SK-N-SH (cell line): ENCODE results near the gene FGF10. TPM values are rescaled to one million over a fixed set of nuclear protein-coding genes. Genes with fewer than 3 reads are reported as not detected.
A peak's percentile ranks its signal among the peaks of the same experiment; 100 is the strongest.

Experiments used
- CTCF ChIA-PET: fragments of 300-600, 350-600 bp; formaldehyde crosslinking; extraction: SDS; loops from one replicate; lab custom pipeline; 2021; lab: Yijun Ruan, JAX
- POLR2A ChIA-PET: fragments of 350-600 bp; sonication (Branson Sonifier 250); formaldehyde crosslinking; extraction: SDS; loops from one replicate; lab custom pipeline; 2020; ENCODE audit warnings: antibody characterized with exemption, inconsistent platforms; lab: Yijun Ruan, JAX
- DNase-seq: peaks from one replicate; pipeline ENCODE4 v3.0.0; 2012
- H2AFZ ChIP-seq: fragments of 200-600 bp; sonication (generic); 2 replicates; pipeline ENCODE4 v1.8.1; 2016; ENCODE audit warnings: antibody characterized with exemption, mild to moderate bottlenecking, low read depth
- H3F3A ChIP-seq: fragments of 200-600 bp; sonication (generic); replicated peaks from 2 replicates; pipeline ENCODE3; 2016; ENCODE audit warnings: antibody characterized with exemption, mild to moderate bottlenecking; ENCODE audit not compliant: insufficient read depth
- H3K27ac ChIP-seq, 2 experiments: fragments of 200-500 bp in 1 of 2; fragments of 200-600 bp in 1 of 2; sonication (Bioruptor generic) in 1 of 2; sonication (generic), shearing (Covaris generic) in 1 of 2; 2 replicates each; pipeline versions ENCODE4 v1.5.1 to v1.6.1; 2014 to 2016; ENCODE audit warnings: low read depth in 2 of 2, inconsistent platforms in 1 of 2, low read length in 1 of 2, mild to moderate bottlenecking in 1 of 2, mixed read lengths in 1 of 2
- H3K27me3 ChIP-seq: fragments of 200-600 bp; sonication (generic), shearing (Covaris generic); 2 replicates; pipeline ENCODE4 v1.6.1; 2016; ENCODE audit warnings: mixed run types; ENCODE audit not compliant: insufficient read depth
- H3K36me3 ChIP-seq, 2 experiments: fragments of 200-500 bp in 1 of 2; fragments of 200-600 bp in 1 of 2; sonication (Bioruptor generic) in 1 of 2; sonication (generic) in 1 of 2; replicated peaks in 1 of 2; 2 replicates each; pipeline versions ENCODE3 to v1.5.1; 2014 to 2016; ENCODE audit warnings: low read length in 1 of 2, mild to moderate bottlenecking in 1 of 2; ENCODE audit not compliant: insufficient read depth in 2 of 2, control insufficient read depth in 1 of 2
- H3K4me1 ChIP-seq, 2 experiments: fragments of 200-500 bp in 1 of 2; fragments of 200-600 bp in 1 of 2; sonication (Bioruptor generic) in 1 of 2; sonication (generic), shearing (Covaris generic) in 1 of 2; 2 replicates each; pipeline versions ENCODE4 v1.5.1 to v1.6.1; 2014 to 2016; ENCODE audit warnings: low read depth in 1 of 2, low read length in 1 of 2, mixed run types in 1 of 2; ENCODE audit not compliant: insufficient read depth in 2 of 2, control insufficient read depth in 1 of 2
- H3K4me2 ChIP-seq: fragments of 200-600 bp; sonication (generic), shearing (Covaris generic); 2 replicates; pipeline ENCODE4 v1.6.1; 2017; ENCODE audit warnings: mixed run types
- H3K4me3 ChIP-seq, 2 experiments: fragments of 200-500 bp in 1 of 2; fragments of 200-600 bp in 1 of 2; sonication (Bioruptor generic) in 1 of 2; sonication (generic), shearing (Covaris generic) in 1 of 2; 2 replicates each; pipeline versions ENCODE4 v1.5.1 to v1.8.1; 2014 to 2016; ENCODE audit warnings: low read depth in 2 of 2, inconsistent platforms in 1 of 2, low read length in 1 of 2, mild to moderate bottlenecking in 1 of 2, mixed read lengths in 1 of 2, moderate library complexity in 1 of 2
- H3K79me2 ChIP-seq: fragments of 200-600 bp; sonication (generic); 2 replicates; pipeline ENCODE4 v1.8.1; 2017; ENCODE audit warnings: mild to moderate bottlenecking; ENCODE audit not compliant: insufficient read depth
- H3K9ac ChIP-seq: fragments of 200-600 bp; sonication (generic); 2 replicates; pipeline ENCODE4 v1.6.1; 2017; ENCODE audit warnings: mixed run types
- H3K9me2 ChIP-seq: fragments of 200-600 bp; sonication (generic); 2 replicates; pipeline ENCODE4 v1.6.1; 2017; ENCODE audit warnings: mixed run types
- H3K9me3 ChIP-seq: fragments of 200-600 bp; sonication (generic); 2 replicates; pipeline ENCODE4 v1.6.1; 2017; ENCODE audit warnings: mixed run types, mild to moderate bottlenecking, moderate library complexity
- H4K20me1 ChIP-seq: fragments of 200-600 bp; sonication (generic); 2 replicates; pipeline ENCODE4 v1.6.1; 2017; ENCODE audit warnings: mild to moderate bottlenecking, mixed run types; ENCODE audit not compliant: insufficient read depth
- CHD2 ChIP-seq: fragments of 150-350 bp; IDR thresholded peaks from 2 replicates; pipeline ENCODE4 v1.6.1; 2018; ENCODE audit warnings: low read length; ENCODE audit not compliant: partially characterized antibody
- EZH2phosphoT487 ChIP-seq: fragments of 200-600 bp; sonication (generic); IDR thresholded peaks from 2 replicates; pipeline ENCODE4 v1.6.1; 2017; ENCODE audit warnings: low read depth, mixed run types, mild to moderate bottlenecking, antibody characterized with exemption, moderate library complexity, borderline replicate concordance
- FOXM1 ChIP-seq: IDR thresholded peaks from 2 replicates; pipeline ENCODE4 v1.4.0; 2012; ENCODE audit warnings: low read depth, mild to moderate bottlenecking
- GATA2 ChIP-seq: sonication (generic); formaldehyde crosslinking; IDR thresholded peaks from 2 replicates; pipeline ENCODE4 v1.5.0; 2020; ENCODE audit warnings: mild to moderate bottlenecking, missing genetic modification reagents
- IRF3 ChIP-seq: fragments of 150-350 bp; IDR thresholded peaks from 2 replicates; pipeline ENCODE4 v1.6.1; 2016; ENCODE audit warnings: mild to moderate bottlenecking, low read depth, low read length
- MAX ChIP-seq: IDR thresholded peaks from 2 replicates; pipeline ENCODE4 v1.4.0; 2012; ENCODE audit warnings: low read depth
- MXI1 ChIP-seq: IDR thresholded peaks from 2 replicates; pipeline ENCODE4 v1.6.1; 2012; ENCODE audit warnings: mild to moderate bottlenecking, low read depth, low read length, improper control_type of control experiment
- NFIC ChIP-seq: IDR thresholded peaks from 2 replicates; pipeline ENCODE4 v1.4.0; 2012; ENCODE audit warnings: borderline replicate concordance
- NRF1 ChIP-seq: IDR thresholded peaks from 2 replicates; pipeline ENCODE4 v1.6.1; 2012; ENCODE audit warnings: low read depth, mild to moderate bottlenecking, low read length
- POLR2AphosphoS5 ChIP-seq: IDR thresholded peaks from 2 replicates; pipeline ENCODE4 v1.6.1; 2012; ENCODE audit warnings: low read depth, low read length
- REST ChIP-seq: IDR thresholded peaks from 2 replicates; pipeline ENCODE4 v1.6.1; 2012; ENCODE audit warnings: mild to moderate bottlenecking, low read depth, low read length, moderate library complexity
- RFX5 ChIP-seq: IDR thresholded peaks from 2 replicates; pipeline ENCODE4 v1.6.1; 2012; ENCODE audit warnings: mild to moderate bottlenecking, improper control_type of control experiment, low read length
- RXRA ChIP-seq: IDR thresholded peaks from 2 replicates; pipeline ENCODE4 v1.4.0; 2012; ENCODE audit warnings: low read depth, mild to moderate bottlenecking, borderline replicate concordance
- SMC3 ChIP-seq: IDR thresholded peaks from 2 replicates; pipeline ENCODE4 v1.6.1; 2012; ENCODE audit warnings: low read depth, low read length, improper control_type of control experiment
- TCF12 ChIP-seq: IDR thresholded peaks from 2 replicates; pipeline ENCODE4 v1.4.0; 2012
- USF2 ChIP-seq: fragments of 150-350 bp; IDR thresholded peaks from 2 replicates; pipeline ENCODE4 v1.6.1; 2017; ENCODE audit warnings: antibody characterized with exemption, low read length, low read depth, borderline replicate concordance
- YY1 ChIP-seq: IDR thresholded peaks from 2 replicates; pipeline ENCODE4 v1.4.0; 2012; ENCODE audit warnings: low read depth, mild to moderate bottlenecking
- ZBTB33 ChIP-seq: IDR thresholded peaks from 2 replicates; pipeline ENCODE4 v1.4.0; 2012; ENCODE audit warnings: low read depth, borderline replicate concordance
- WGBS: methylation state at CpG from one replicate; pipeline ENCODE4 v1.1.6; 2017; ENCODE audit warnings: low lambda C conversion rate; 5-methylcytosine and 5-hydroxymethylcytosine counted together
- polyA plus RNA-seq, 3 experiments: library from polyadenylated mRNA; depleted of rRNA; stranded (reverse); fragments of >200 nt; gene quantifications; 2 replicates each; pipeline ENCODE4 v1.2.3, GENCODE V29; 2012

Gene FGF10
- polyA plus RNA-seq (2012; rRNA removed), result not detected in 2 replicates
- not detected in 2 replicates for polyA plus RNA-seq (2012; cell fraction: cytosol; rRNA removed)
- not detected in 2 replicates for polyA plus RNA-seq (2012; cell fraction: nucleus; rRNA removed)

GRCh38 chr5:44389090-44389822, at the start of gene FGF10:
FGF10 (minus strand) TSS chr5:44389420; CDS start chr5:44388682, 738 bp downstream.
- Histone ChIP-seq H3K36me3 (no peaks in the 10 kb centered on the region), H3K4me2 (peak within 1 kb of the TSS; percentile 79), H3K27ac (no peak within 1 kb of the TSS)
- peak; percentile 19 for DNase-seq
- WGBS, result 4% methylated on average over 29 of the region's 35 CpGs
- TF ChIP-seq NRF1 (no peak), REST (no peak), GATA2 (no peak), YY1 (no peak), TCF12 (no peak), FOXM1 (no peak), IRF3 (no peak), MAX (no peak), RFX5 (no peak), USF2 (no peak), SMC3 (no peak), EZH2phosphoT487 (no peak), CHD2 (no peak), MXI1 (no peak), POLR2AphosphoS5 (no peak), NFIC (no peak), RXRA (no peak), ZBTB33 (no peak)
- TF ChIP-seq, all 33 proteins: peak for 0
- H3K9me3 ChIP-seq, result no peaks in the 10 kb centered on the region
- H3K9me2 ChIP-seq, result no peaks in the 10 kb centered on the region
- H2AFZ ChIP-seq, result peak within 1 kb of the TSS; percentile 63; the same call in 1 of the 2 replicates
- H3K4me1 ChIP-seq, result no peaks in the 10 kb centered on the region
- H3K79me2 ChIP-seq, result no peaks in the 10 kb centered on the region
- no peak within 1 kb of the TSS for H3K9ac ChIP-seq
- POLR2A ChIA-PET, result no interaction called here
- no peaks in the 10 kb centered on the region for H3F3A ChIP-seq
- peak within 1 kb of the TSS; percentile 29 to 55; a peak in 3 of 4 replicates for H3K4me3 ChIP-seq
- CTCF ChIA-PET, result interaction anchor here (1.0 kb wide), 1 partner anchor 385 kb away, joined by 3 read pairs; no protein-coding TSS in a partner anchor
- H4K20me1 ChIP-seq, result no peaks in the 10 kb centered on the region
- peaks cover 45% of the 10 kb centered on the region for H3K27me3 ChIP-seq
